ENCODE data around the gene CIART.
A peak's percentile ranks its signal among the peaks of the same experiment; 100 is the strongest.
"Not testable (repeated sequence)": the region's sequence is repeated elsewhere in the genome, so short reads cannot be mapped to it uniquely, and the experiment has no call there.

CIART gene

DNA sequence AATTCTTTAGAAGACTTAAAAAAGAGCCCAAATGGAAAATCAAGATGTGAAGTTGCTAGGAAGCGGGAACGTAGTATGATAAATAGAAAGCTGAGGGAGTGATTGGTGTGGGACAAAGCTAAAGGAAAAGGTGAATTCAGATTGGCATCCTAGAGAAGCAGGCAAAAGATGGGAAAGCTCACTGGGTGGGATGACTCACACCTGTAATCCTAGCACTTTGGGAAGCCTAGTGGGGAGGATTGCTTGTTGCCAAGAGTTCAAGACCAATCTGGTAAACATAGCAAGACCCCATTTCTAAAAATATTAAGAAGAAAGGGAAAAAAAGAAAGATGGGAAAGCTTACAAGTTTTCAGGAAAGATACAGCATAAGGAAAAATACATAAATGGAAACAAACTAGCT is 13.1 kb downstream of the CIART start:
- Histone ChIP-seq H3K4me3 (ENCODE audit: low read length) (no peak overlapping the region), H3K36me3 (ENCODE audit: control insufficient read depth, insufficient read depth, low read length) (no peaks in the 10 kb centered on the region)

DNA sequence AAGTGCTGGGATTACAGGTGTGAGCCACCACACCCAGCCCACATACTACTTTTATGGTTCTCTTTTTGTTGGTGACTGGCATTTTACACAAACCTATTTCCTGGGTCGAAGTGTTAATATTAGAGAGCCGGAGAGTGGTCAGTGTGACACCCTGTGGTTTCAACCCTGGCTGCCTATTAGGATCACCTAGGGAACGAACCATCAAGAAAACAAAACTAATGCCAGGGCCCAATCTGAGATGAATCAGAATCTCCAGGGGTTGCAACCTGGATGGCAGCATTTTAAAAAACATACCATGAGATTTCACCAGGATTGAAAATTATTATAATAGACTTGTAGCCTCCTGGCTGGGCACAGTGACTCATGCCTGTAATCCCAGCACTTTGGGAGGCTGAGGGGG is 17.4 kb downstream of the CIART start:
- Histone ChIP-seq H3K27ac (ENCODE audit: low read depth, low read length) (no peak overlapping the region), H3K27me3 (ENCODE audit: control insufficient read depth, insufficient read depth, low read length) (no peaks in the 10 kb centered on the region), H3K4me3 (ENCODE audit: low read length) (no peak overlapping the region), H3K9ac (ENCODE audit: low read length) (no peak overlapping the region), H3K4me1 (ENCODE audit: control insufficient read depth, insufficient read depth, low read length) (no peaks in the 10 kb centered on the region), H3K36me3 (ENCODE audit: control insufficient read depth, insufficient read depth, low read length) (no peaks in the 10 kb centered on the region)

More for the DNA sequence above, 13.1 kb downstream of the CIART start:
- H3K9ac ChIP-seq (ENCODE audit: low read length): no peak overlapping the region
- no peak overlapping the region for H3K27ac ChIP-seq (ENCODE audit: low read depth, low read length)
- peaks cover 3% of the 10 kb centered on the region for H3K4me1 ChIP-seq (ENCODE audit: control insufficient read depth, insufficient read depth, low read length)
- no peaks in the 10 kb centered on the region for H3K27me3 ChIP-seq (ENCODE audit: control insufficient read depth, insufficient read depth, low read length)

DNA sequence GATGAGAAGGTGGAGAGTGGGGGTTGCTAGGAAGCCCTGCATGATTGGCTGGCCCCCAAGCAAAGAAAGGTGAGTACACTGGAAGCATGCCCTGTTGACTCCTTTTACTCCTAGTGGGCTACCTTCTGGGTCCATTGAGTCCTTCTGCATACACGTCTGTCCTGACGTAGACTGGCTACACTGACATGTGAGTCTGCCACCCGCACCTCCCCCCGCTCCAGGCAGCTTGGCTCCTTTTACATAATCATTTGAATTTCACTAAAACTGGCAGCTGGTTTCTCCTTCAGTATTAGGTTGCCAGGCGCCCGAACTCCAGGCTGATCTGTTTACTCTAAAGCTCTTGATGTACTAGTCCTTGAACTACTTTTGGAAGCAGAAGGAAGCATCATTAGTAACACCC is 20.0 kb downstream of the CIART start:
- H3K4me3 ChIP-seq (ENCODE audit: low read length): no peak overlapping the region
- H3K9ac ChIP-seq (ENCODE audit: low read length): no peak overlapping the region
- H3K36me3 ChIP-seq (ENCODE audit: control insufficient read depth, insufficient read depth, low read length): no peaks in the 10 kb centered on the region
- no peak overlapping the region for H3K27ac ChIP-seq (ENCODE audit: low read depth, low read length)
- H3K27me3 ChIP-seq (ENCODE audit: control insufficient read depth, insufficient read depth, low read length): no peaks in the 10 kb centered on the region
- H3K4me1 ChIP-seq (ENCODE audit: control insufficient read depth, insufficient read depth, low read length): no peaks in the 10 kb centered on the region

DNA sequence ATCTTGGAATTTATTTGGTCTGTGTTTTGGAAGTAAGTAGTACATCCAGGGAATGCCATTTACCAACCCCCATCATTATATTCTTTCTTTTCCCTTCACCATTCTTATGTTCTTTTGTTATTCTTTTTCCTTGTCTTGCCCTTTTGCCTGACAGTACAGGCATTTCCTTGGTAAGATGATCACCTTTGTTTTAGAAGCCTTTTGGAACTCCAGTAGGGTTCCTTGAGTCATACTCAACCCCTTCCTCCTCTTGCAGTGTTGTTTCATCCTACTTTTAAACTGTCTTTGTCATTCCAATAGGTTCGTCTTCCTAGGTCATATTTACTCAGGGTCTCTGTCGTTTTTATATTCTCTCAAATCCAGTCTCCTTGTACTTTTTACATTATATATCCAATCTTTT is 20.5 kb downstream of the CIART start:
- no peak overlapping the region for H3K9ac ChIP-seq (ENCODE audit: low read length)
- no peak overlapping the region for H3K27ac ChIP-seq (ENCODE audit: low read depth, low read length)
- no peak overlapping the region for H3K4me3 ChIP-seq (ENCODE audit: low read length)
- no peaks in the 10 kb centered on the region for H3K4me1 ChIP-seq (ENCODE audit: control insufficient read depth, insufficient read depth, low read length)
- no peaks in the 10 kb centered on the region for H3K27me3 ChIP-seq (ENCODE audit: control insufficient read depth, insufficient read depth, low read length)
- H3K36me3 ChIP-seq (ENCODE audit: control insufficient read depth, insufficient read depth, low read length): no peaks in the 10 kb centered on the region

DNA sequence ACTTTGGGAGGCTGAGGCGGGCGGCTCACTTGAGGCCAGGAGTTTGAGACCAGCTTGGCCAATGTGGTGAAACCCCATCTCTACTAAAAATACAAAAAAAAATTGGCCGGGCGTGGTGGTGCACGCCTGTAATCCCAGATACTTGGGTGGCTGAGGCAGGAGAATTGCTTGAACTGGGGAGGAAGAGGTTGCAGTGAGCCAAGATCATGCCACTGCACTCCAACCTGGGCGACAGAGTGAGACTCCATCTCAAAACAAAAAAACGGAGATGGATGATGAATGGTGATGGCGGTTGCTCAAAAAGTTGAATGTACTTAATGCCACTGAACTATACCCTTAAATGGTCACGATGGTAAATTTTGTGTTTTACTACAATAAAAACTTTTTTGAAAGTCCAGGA is 26.2 kb downstream of the CIART start:
- not testable (repeated sequence) for H3K4me1 ChIP-seq (ENCODE audit: control insufficient read depth, insufficient read depth, low read length); H3K9ac ChIP-seq (ENCODE audit: low read length); H3K27ac ChIP-seq (ENCODE audit: low read depth, low read length); H3K27me3 ChIP-seq (ENCODE audit: control insufficient read depth, insufficient read depth, low read length); H3K4me3 ChIP-seq (ENCODE audit: low read length); H3K36me3 ChIP-seq (ENCODE audit: control insufficient read depth, insufficient read depth, low read length)

DNA sequence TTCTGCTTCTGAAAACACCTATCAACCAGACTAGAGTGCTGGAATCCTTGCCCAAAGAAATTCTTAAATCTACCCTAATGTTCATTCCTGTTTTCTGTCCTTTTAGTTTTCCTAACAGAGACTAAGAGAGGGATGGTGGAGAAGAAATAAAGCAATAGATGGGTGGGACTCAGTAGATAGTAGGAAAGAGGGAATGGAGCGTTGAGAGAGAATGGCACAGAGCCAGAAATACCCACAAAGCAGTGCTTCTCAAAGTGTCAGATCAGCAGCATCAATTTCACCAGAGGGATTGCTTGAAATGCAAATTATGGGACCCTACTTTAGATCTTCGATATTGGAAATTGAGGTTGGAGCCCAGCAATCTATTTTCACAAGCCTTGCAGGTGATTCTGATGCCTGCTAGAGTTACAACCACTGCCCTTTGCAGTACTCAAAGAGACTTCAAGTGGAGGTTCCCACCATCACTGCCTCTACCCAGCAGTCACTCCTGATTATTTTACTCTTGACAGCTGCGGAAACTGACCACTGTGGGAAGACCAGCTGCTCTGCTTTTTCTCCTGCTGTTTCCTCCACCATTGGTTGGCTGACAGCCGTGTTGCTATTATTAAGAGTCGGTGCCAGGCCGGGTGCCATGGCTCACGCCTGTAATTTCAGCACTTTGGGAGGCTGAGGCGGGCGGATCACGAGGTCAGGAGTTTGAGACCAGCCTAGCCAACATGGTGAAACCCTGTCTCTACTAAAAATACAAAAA is 27.6 kb downstream of the CIART start:
- no peak overlapping the region for H3K4me3 ChIP-seq (ENCODE audit: low read length)
- H3K9ac ChIP-seq (ENCODE audit: low read length): no peak overlapping the region
- H3K4me1 ChIP-seq (ENCODE audit: control insufficient read depth, insufficient read depth, low read length): no peaks in the 10 kb centered on the region
- no peaks in the 10 kb centered on the region for H3K36me3 ChIP-seq (ENCODE audit: control insufficient read depth, insufficient read depth, low read length)
- no peaks in the 10 kb centered on the region for H3K27me3 ChIP-seq (ENCODE audit: control insufficient read depth, insufficient read depth, low read length)
- H3K27ac ChIP-seq (ENCODE audit: low read depth, low read length): no peak overlapping the region

DNA sequence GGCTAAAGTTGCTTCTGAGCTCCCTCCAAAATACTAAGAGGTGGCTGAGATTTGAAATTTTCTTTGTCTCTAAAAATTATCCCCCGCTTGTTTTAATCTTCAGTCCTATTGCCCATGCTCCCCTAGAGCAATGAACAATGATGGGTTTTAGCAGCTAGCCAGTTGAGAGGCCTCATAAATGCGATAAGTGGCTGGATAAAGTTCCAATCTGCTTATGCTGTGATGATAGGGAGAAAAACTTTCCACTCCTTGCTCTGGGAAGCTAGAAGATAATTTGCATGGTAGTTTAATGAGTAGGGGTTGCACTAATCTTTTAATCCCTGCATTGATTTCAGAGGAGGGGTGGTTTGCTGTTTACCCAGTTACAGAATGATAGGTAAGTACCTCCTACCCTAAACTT is 29.4 kb downstream of the CIART start:
- Histone ChIP-seq H3K9ac (ENCODE audit: low read length) (no peak overlapping the region), H3K4me1 (ENCODE audit: control insufficient read depth, insufficient read depth, low read length) (no peaks in the 10 kb centered on the region), H3K36me3 (ENCODE audit: control insufficient read depth, insufficient read depth, low read length) (no peaks in the 10 kb centered on the region), H3K27me3 (ENCODE audit: control insufficient read depth, insufficient read depth, low read length) (no peaks in the 10 kb centered on the region), H3K27ac (ENCODE audit: low read depth, low read length) (no peak overlapping the region), H3K4me3 (ENCODE audit: low read length) (no peak overlapping the region)

DNA sequence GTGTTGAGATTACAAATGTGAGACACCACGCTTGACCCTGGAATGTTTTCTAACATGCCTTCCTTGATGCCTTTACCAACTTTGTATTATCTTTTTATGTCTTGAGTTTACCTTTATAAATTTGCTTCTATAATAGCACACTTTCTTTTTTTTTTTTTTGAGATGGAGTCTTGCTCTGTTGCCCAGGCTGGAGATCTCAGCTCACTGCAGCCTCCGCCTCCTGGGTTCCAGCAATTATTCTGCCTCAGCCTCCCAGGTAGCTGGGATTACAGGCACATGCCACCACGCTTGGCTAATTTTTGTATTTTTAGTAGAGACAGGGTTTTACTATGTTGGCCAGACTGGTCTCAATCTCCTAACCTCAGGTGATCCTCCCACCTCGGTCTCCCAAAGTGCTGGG is 32.3 kb downstream of the CIART start:
- not testable (repeated sequence) for H3K4me1 ChIP-seq (ENCODE audit: control insufficient read depth, insufficient read depth, low read length); H3K4me3 ChIP-seq (ENCODE audit: low read length); H3K27me3 ChIP-seq (ENCODE audit: control insufficient read depth, insufficient read depth, low read length)

DNA sequence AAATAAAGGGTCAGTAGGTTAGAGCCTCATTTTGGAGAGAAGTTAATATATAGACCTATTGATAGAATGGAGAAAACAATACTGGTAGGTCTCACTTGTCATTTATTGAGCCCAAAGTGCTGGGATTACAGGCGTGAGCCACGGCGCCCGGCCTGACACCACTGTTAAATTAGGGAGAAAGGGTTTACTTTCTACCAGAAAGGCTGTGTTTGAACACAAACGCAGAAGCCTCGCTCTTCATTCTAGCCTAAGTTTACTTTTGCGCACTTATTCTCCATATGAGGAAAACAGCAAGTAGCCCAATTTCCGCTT is 38.3 kb downstream of the CIART start:
- Histone ChIP-seq H3K4me1 (ENCODE audit: control insufficient read depth, insufficient read depth, low read length) (peaks cover 3% of the 10 kb centered on the region), H3K27me3 (ENCODE audit: control insufficient read depth, insufficient read depth, low read length) (no peaks in the 10 kb centered on the region), H3K27ac (ENCODE audit: low read depth, low read length) (peak overlapping the region; percentile 85), H3K9ac (ENCODE audit: low read length) (no peak overlapping the region), H3K36me3 (ENCODE audit: control insufficient read depth, insufficient read depth, low read length) (peaks cover 5% of the 10 kb centered on the region), H3K4me3 (ENCODE audit: low read length) (peak overlapping the region; percentile 97)

More for the DNA sequence above, 32.3 kb downstream of the CIART start:
- not testable (repeated sequence) for H3K9ac ChIP-seq (ENCODE audit: low read length); H3K27ac ChIP-seq (ENCODE audit: low read depth, low read length); H3K36me3 ChIP-seq (ENCODE audit: control insufficient read depth, insufficient read depth, low read length)

DNA sequence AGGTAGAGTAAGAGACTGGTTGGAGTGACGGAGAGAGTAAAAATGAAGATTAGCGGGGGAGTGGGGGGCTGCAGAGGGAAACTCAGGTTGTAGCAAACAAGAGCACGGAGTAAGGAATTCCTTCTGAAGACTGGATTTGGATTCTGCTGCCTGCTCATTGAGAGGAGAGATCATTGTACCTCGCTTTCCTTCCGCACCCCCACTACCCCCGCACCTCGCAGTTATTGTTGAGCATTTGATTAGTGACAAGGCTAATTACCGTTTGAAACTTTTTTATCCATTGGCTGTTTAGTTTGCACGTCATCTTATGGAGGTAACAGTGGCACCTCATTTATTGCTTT is 39.4 kb downstream of the CIART start:
- Histone ChIP-seq H3K4me1 (ENCODE audit: control insufficient read depth, insufficient read depth, low read length) (peaks cover 3% of the 10 kb centered on the region), H3K9ac (ENCODE audit: low read length) (peak overlapping the region; percentile 81)

DNA sequence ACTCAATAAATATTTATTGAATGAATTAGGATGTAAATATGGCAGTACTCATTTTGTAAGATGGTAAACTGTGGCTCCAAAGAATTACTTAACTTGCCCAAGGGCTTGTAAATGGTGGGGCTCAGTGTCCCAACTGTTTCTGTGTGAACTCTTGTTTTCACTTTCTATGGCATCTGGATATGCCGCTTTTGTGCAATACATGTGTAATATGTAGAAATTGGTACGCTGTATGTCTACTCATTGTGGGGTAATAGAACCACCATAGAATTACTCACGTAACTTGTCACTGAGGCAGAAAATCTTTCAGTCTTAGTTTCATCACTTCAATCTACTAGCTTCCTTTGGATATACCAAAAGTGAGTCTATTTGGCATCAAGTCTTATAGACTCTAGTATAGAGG is 40.0 kb downstream of the CIART start:
- Histone ChIP-seq H3K4me3 (ENCODE audit: low read length) (peak overlapping the region; percentile 97), H3K9ac (ENCODE audit: low read length) (no peak overlapping the region), H3K36me3 (ENCODE audit: control insufficient read depth, insufficient read depth, low read length) (peaks cover 12% of the 10 kb centered on the region), H3K4me1 (ENCODE audit: control insufficient read depth, insufficient read depth, low read length) (peaks cover 3% of the 10 kb centered on the region), H3K27me3 (ENCODE audit: control insufficient read depth, insufficient read depth, low read length) (no peaks in the 10 kb centered on the region), H3K27ac (ENCODE audit: low read depth, low read length) (no peak overlapping the region)

More for the DNA sequence above, 39.4 kb downstream of the CIART start:
- Histone ChIP-seq H3K27me3 (ENCODE audit: control insufficient read depth, insufficient read depth, low read length) (no peaks in the 10 kb centered on the region), H3K36me3 (ENCODE audit: control insufficient read depth, insufficient read depth, low read length) (peaks cover 9% of the 10 kb centered on the region), H3K27ac (ENCODE audit: low read depth, low read length) (peak overlapping the region; percentile 85), H3K4me3 (ENCODE audit: low read length) (peak overlapping the region; percentile 97)

DNA sequence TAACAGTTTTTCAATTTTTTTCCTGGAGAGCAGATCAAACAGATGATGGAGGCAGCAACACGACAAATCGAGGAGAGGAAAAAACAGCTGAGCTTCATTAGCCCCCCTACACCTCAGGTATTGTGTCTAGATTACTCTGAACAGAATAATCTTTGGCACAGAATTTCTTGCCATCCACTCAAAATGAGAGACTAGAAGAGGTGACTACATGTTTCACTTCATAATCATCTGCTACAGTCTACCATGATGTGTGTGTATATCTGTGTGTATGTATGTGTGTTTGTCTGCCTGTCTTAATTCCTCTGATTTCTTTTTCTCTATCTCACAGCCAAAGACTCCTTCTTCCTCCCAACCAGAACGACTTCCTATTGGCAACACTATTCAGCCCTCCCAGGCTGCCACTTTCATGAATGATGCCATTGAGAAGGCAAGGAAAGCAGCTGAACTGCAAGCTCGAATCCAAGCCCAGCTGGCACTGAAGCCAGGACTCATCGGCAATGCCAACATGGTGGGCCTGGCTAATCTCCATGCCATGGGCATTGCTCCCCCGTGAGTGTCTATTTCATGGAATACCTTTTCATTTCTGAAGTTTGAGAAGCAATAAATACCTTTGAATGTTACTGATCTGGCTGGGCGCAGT is 50.4 kb downstream of the CIART start:
- H3K27ac ChIP-seq (ENCODE audit: low read depth, low read length): no peak overlapping the region
- no peak overlapping the region for H3K4me3 ChIP-seq (ENCODE audit: low read length)
- H3K9ac ChIP-seq (ENCODE audit: low read length): no peak overlapping the region
- no peaks in the 10 kb centered on the region for H3K4me1 ChIP-seq (ENCODE audit: control insufficient read depth, insufficient read depth, low read length)
- H3K36me3 ChIP-seq (ENCODE audit: control insufficient read depth, insufficient read depth, low read length): peaks cover 30% of the 10 kb centered on the region
- H3K27me3 ChIP-seq (ENCODE audit: control insufficient read depth, insufficient read depth, low read length): no peaks in the 10 kb centered on the region
